ENCODE measurements around the gene INPP5B. TPM values are rescaled to one million over a fixed set of nuclear protein-coding genes. Genes with fewer than 3 reads are reported as not detected.
A peak's percentile ranks its signal among the peaks of the same experiment; 100 is the strongest.

The INPP5B gene
- total RNA-seq, 1 donor from 2014 or later: 9.4 TPM

DNA sequence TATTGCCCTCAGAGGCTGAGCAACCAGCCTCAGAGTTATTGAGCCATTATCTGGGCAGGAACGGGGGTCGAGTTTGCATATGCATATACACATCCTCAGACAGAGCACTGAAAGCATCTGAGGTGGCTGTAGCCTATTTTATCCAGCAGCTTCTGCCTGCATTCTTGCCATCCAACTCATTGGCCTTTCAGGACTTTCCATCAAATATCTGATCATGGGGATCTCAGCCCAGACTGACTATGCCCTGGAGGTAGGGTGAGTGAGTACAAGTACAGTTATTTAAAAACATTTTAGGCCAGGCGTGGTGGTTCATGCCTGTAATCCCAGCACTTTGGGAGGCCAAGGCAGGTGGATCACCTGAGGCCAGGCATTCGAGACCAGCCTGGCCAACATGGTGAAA is 85.7 kb downstream of the INPP5B start:
- Histone ChIP-seq H3K9ac (ENCODE audit: low read depth in 1 of 3, low read length in 3 of 3) (no peak overlapping the region), H3K4me1 (ENCODE audit: control insufficient read depth in 3 of 3, insufficient read depth in 3 of 3, low read length in 3 of 3) (peaks cover 17 to 36% (median 17%) of the 10 kb centered on the region in 3 donors), H3K27me3 (ENCODE audit: control insufficient read depth in 3 of 3, insufficient read depth in 3 of 3, low read length in 3 of 3) (no peaks in the 10 kb centered on the region), H3K4me3 (ENCODE audit: low read length in 3 of 3) (no peak overlapping the region), H3K9me3 (ENCODE audit: control insufficient read depth in 3 of 3, low read length in 3 of 3) (no peaks in the 10 kb centered on the region), H3K36me3 (ENCODE audit: control insufficient read depth in 3 of 3, insufficient read depth in 3 of 3, low read length in 3 of 3) (peaks cover 21 to 51% (median 30%) of the 10 kb centered on the region in 3 donors), H3K27ac (ENCODE audit: low read depth, low read length) (no peak overlapping the region)

DNA sequence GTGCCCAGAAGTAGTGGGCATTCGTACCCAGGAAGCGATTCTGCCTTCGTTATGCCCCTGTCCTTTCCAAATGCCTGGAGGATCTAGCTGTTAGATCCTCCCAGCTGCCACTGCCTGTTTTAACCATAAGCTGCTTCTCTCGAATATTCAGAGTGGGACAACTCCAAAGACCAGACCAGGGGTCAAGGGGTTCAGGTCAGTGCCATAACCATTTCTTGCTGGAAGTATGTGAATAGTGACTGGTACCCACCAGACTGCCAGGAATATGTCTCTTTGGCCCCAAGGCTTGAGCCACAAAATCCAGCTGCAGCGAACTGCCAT is 86.5 kb downstream of the INPP5B start:
- H3K9me3 ChIP-seq (ENCODE audit: control insufficient read depth in 3 of 3, low read length in 3 of 3): no peaks in the 10 kb centered on the region
- H3K9ac ChIP-seq (ENCODE audit: low read depth in 1 of 3, low read length in 3 of 3): peak overlapping the region; percentile 65 to 98 (median 94)
- H3K27ac ChIP-seq (ENCODE audit: low read depth, low read length): peak overlapping the region; percentile 88
- peaks cover 15 to 46% (median 24%) of the 10 kb centered on the region in 3 donors for H3K36me3 ChIP-seq (ENCODE audit: control insufficient read depth in 3 of 3, insufficient read depth in 3 of 3, low read length in 3 of 3)
- no peaks in the 10 kb centered on the region for H3K27me3 ChIP-seq (ENCODE audit: control insufficient read depth in 3 of 3, insufficient read depth in 3 of 3, low read length in 3 of 3)
- peak overlapping the region; percentile 94 to 99 (median 98) for H3K4me3 ChIP-seq (ENCODE audit: low read length in 3 of 3)
- peaks cover 20 to 41% (median 20%) of the 10 kb centered on the region in 3 donors for H3K4me1 ChIP-seq (ENCODE audit: control insufficient read depth in 3 of 3, insufficient read depth in 3 of 3, low read length in 3 of 3)

- Histone ChIP-seq H3K9ac (ENCODE audit: low read depth in 1 of 3, low read length in 3 of 3) (peak within 1 kb of the TSS; percentile 94 to 98 (median 96)), H3K9me3 (ENCODE audit: control insufficient read depth in 3 of 3, low read length in 3 of 3) (no peaks in the 10 kb centered on the region), H3K36me3 (ENCODE audit: control insufficient read depth in 3 of 3, insufficient read depth in 3 of 3, low read length in 3 of 3) (peaks cover 12 to 44% (median 22%) of the 10 kb centered on the region in 3 donors), H3K4me3 (ENCODE audit: low read length in 3 of 3) (peak within 1 kb of the TSS; percentile 94 to 99 (median 98)), H3K27me3 (ENCODE audit: control insufficient read depth in 3 of 3, insufficient read depth in 3 of 3, low read length in 3 of 3) (no peaks in the 10 kb centered on the region), H3K27ac (ENCODE audit: low read depth, low read length) (peak within 1 kb of the TSS; percentile 88), H3K4me1 (ENCODE audit: control insufficient read depth in 3 of 3, insufficient read depth in 3 of 3, low read length in 3 of 3) (peaks cover 20 to 45% (median 21%) of the 10 kb centered on the region in 3 donors)
Measured at GRCh38 chr1:37859507-37860345, 87.1 kb downstream of the INPP5B start, which contains the start of gene MTF1. Gene MTF1 (minus strand): TSS chr1:37859592. CDS start chr1:37857658, 1,934 bp downstream.

- H3K9me3 ChIP-seq (ENCODE audit: control insufficient read depth in 3 of 3, low read length in 3 of 3): no peaks in the 10 kb centered on the region
- peaks cover 20 to 45% (median 21%) of the 10 kb centered on the region in 3 donors for H3K4me1 ChIP-seq (ENCODE audit: control insufficient read depth in 3 of 3, insufficient read depth in 3 of 3, low read length in 3 of 3)
- H3K9ac ChIP-seq (ENCODE audit: low read depth in 1 of 3, low read length in 3 of 3): peak overlapping the region; percentile 94 to 98 (median 96)
- H3K27ac ChIP-seq (ENCODE audit: low read depth, low read length): peak overlapping the region; percentile 88
- peak overlapping the region; percentile 94 to 99 (median 98) for H3K4me3 ChIP-seq (ENCODE audit: low read length in 3 of 3)
- no peaks in the 10 kb centered on the region for H3K27me3 ChIP-seq (ENCODE audit: control insufficient read depth in 3 of 3, insufficient read depth in 3 of 3, low read length in 3 of 3)
- peaks cover 12 to 37% (median 16%) of the 10 kb centered on the region in 3 donors for H3K36me3 ChIP-seq (ENCODE audit: control insufficient read depth in 3 of 3, insufficient read depth in 3 of 3, low read length in 3 of 3)
Measured at GRCh38 chr1:37858931-37859506, 87.8 kb downstream of the INPP5B start.

GRCh38 chr1:37854406-37854805 is 92.4 kb downstream of the INPP5B start:
- Histone ChIP-seq H3K27ac (ENCODE audit: low read depth, low read length) (no peak overlapping the region), H3K9me3 (ENCODE audit: control insufficient read depth in 3 of 3, low read length in 3 of 3) (no peaks in the 10 kb centered on the region), H3K4me3 (ENCODE audit: low read length in 3 of 3) (no peak overlapping the region), H3K36me3 (ENCODE audit: control insufficient read depth in 3 of 3, insufficient read depth in 3 of 3, low read length in 3 of 3) (peaks cover 2 to 15% (median 15%) of the 10 kb centered on the region in 3 donors), H3K4me1 (ENCODE audit: control insufficient read depth in 3 of 3, insufficient read depth in 3 of 3, low read length in 3 of 3) (peaks cover 17 to 49% (median 22%) of the 10 kb centered on the region in 3 donors), H3K9ac (ENCODE audit: low read depth in 1 of 3, low read length in 3 of 3) (no peak overlapping the region), H3K27me3 (ENCODE audit: control insufficient read depth in 3 of 3, insufficient read depth in 3 of 3, low read length in 3 of 3) (no peaks in the 10 kb centered on the region)

- H3K9ac ChIP-seq (ENCODE audit: low read depth in 1 of 3, low read length in 3 of 3): no peak overlapping the region
- no peak overlapping the region for H3K4me3 ChIP-seq (ENCODE audit: low read length in 3 of 3)
- H3K27me3 ChIP-seq (ENCODE audit: control insufficient read depth in 3 of 3, insufficient read depth in 3 of 3, low read length in 3 of 3): no peaks in the 10 kb centered on the region
- no peak overlapping the region for H3K27ac ChIP-seq (ENCODE audit: low read depth, low read length)
- H3K4me1 ChIP-seq (ENCODE audit: control insufficient read depth in 3 of 3, insufficient read depth in 3 of 3, low read length in 3 of 3): peaks cover 9 to 37% (median 13%) of the 10 kb centered on the region in 3 donors
- H3K9me3 ChIP-seq (ENCODE audit: control insufficient read depth in 3 of 3, low read length in 3 of 3): no peaks in the 10 kb centered on the region
- peaks cover 0 to 15% (median 15%) of the 10 kb centered on the region in 3 donors for H3K36me3 ChIP-seq (ENCODE audit: control insufficient read depth in 3 of 3, insufficient read depth in 3 of 3, low read length in 3 of 3)
Measured at GRCh38 chr1:37853157-37853556, 93.7 kb downstream of the INPP5B start.

GRCh38 chr1:37851782-37852210 is 95.1 kb downstream of the INPP5B start:
- Histone ChIP-seq H3K27ac (ENCODE audit: low read depth, low read length) (no peak overlapping the region), H3K9me3 (ENCODE audit: control insufficient read depth in 3 of 3, low read length in 3 of 3) (no peaks in the 10 kb centered on the region), H3K27me3 (ENCODE audit: control insufficient read depth in 3 of 3, insufficient read depth in 3 of 3, low read length in 3 of 3) (no peaks in the 10 kb centered on the region), H3K36me3 (ENCODE audit: control insufficient read depth in 3 of 3, insufficient read depth in 3 of 3, low read length in 3 of 3) (peaks cover 0 to 8% (median 7%) of the 10 kb centered on the region in 3 donors), H3K4me1 (ENCODE audit: control insufficient read depth in 3 of 3, insufficient read depth in 3 of 3, low read length in 3 of 3) (peaks cover 6 to 27% (median 11%) of the 10 kb centered on the region in 3 donors), H3K4me3 (ENCODE audit: low read length in 3 of 3) (no peak overlapping the region), H3K9ac (ENCODE audit: low read depth in 1 of 3, low read length in 3 of 3) (no peak overlapping the region)

DNA sequence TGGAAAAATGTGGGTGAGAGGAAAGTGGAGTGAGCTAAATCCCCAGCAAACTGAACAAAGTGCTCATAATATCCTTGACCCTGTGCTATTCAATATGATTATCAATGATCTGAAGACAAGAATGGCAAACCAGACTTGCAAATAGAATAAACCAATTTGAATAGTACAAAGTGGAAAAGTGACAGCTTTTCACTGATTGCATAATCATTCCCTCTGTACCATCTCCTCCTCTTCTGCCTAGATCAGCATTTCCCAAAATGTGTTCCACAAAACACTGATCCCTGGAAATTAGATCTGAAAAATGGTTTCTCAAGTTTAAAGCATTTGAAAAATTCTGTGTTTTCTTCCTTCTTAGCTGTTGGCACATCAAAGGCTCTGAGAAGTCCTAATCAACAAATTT is 95.6 kb downstream of the INPP5B start:
- Histone ChIP-seq H3K9ac (ENCODE audit: low read depth in 1 of 3, low read length in 3 of 3) (no peak overlapping the region), H3K36me3 (ENCODE audit: control insufficient read depth in 3 of 3, insufficient read depth in 3 of 3, low read length in 3 of 3) (peaks cover 0 to 8% (median 4%) of the 10 kb centered on the region in 3 donors), H3K4me1 (ENCODE audit: control insufficient read depth in 3 of 3, insufficient read depth in 3 of 3, low read length in 3 of 3) (peaks cover 6 to 25% (median 11%) of the 10 kb centered on the region in 3 donors), H3K27ac (ENCODE audit: low read depth, low read length) (no peak overlapping the region), H3K4me3 (ENCODE audit: low read length in 3 of 3) (no peak overlapping the region), H3K9me3 (ENCODE audit: control insufficient read depth in 3 of 3, low read length in 3 of 3) (no peaks in the 10 kb centered on the region), H3K27me3 (ENCODE audit: control insufficient read depth in 3 of 3, insufficient read depth in 3 of 3, low read length in 3 of 3) (no peaks in the 10 kb centered on the region)

DNA sequence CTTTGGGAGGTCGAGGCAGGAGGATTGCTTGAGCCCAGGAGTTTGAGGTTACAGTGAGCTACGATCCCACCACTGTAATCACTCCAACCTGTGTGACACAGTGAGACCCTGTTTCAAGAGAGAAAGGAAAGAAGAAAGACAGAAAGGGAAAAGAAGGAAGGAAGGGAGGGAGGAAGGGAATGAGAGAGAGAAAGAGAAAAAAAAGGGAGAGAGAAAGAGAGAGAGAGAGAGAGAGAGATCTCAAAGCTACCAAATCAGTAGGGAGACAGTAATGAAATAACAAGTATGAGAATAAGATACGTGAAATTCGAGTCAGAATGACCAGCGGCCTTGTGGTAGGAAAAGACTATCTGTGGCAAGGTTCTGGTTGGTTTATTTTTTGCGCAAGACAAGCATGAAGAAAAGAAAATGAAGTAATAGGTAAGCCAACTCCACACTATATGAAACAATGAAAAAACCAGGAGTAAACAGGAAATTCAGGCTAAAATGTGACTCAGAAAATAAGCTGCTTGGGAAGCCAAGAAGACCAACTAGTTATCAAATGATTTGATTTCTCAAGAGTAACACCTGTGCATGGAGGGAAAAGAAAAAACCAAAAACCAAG is 96.4 kb downstream of the INPP5B start:
- H3K36me3 ChIP-seq (ENCODE audit: control insufficient read depth in 3 of 3, insufficient read depth in 3 of 3, low read length in 3 of 3): peaks cover 0 to 8% (median 4%) of the 10 kb centered on the region in 3 donors
- no peak overlapping the region for H3K27ac ChIP-seq (ENCODE audit: low read depth, low read length)
- no peaks in the 10 kb centered on the region for H3K9me3 ChIP-seq (ENCODE audit: control insufficient read depth in 3 of 3, low read length in 3 of 3)
- no peak overlapping the region for H3K9ac ChIP-seq (ENCODE audit: low read depth in 1 of 3, low read length in 3 of 3)
- H3K4me1 ChIP-seq (ENCODE audit: control insufficient read depth in 3 of 3, insufficient read depth in 3 of 3, low read length in 3 of 3): peaks cover 3 to 20% (median 8%) of the 10 kb centered on the region in 3 donors
- H3K27me3 ChIP-seq (ENCODE audit: control insufficient read depth in 3 of 3, insufficient read depth in 3 of 3, low read length in 3 of 3): no peaks in the 10 kb centered on the region
- no peak overlapping the region for H3K4me3 ChIP-seq (ENCODE audit: low read length in 3 of 3)

Data from skeletal muscle tissue (tissue), 4 donors.